ENCODE data around the gene PDE8A. TPM values are rescaled to one million over a fixed set of nuclear protein-coding genes. Genes with fewer than 3 reads are reported as not detected.

The PDE8A gene
- total and polyA plus RNA-seq, 2 experiments from 2014 or later = 5.6 to 7.5 TPM

DNA sequence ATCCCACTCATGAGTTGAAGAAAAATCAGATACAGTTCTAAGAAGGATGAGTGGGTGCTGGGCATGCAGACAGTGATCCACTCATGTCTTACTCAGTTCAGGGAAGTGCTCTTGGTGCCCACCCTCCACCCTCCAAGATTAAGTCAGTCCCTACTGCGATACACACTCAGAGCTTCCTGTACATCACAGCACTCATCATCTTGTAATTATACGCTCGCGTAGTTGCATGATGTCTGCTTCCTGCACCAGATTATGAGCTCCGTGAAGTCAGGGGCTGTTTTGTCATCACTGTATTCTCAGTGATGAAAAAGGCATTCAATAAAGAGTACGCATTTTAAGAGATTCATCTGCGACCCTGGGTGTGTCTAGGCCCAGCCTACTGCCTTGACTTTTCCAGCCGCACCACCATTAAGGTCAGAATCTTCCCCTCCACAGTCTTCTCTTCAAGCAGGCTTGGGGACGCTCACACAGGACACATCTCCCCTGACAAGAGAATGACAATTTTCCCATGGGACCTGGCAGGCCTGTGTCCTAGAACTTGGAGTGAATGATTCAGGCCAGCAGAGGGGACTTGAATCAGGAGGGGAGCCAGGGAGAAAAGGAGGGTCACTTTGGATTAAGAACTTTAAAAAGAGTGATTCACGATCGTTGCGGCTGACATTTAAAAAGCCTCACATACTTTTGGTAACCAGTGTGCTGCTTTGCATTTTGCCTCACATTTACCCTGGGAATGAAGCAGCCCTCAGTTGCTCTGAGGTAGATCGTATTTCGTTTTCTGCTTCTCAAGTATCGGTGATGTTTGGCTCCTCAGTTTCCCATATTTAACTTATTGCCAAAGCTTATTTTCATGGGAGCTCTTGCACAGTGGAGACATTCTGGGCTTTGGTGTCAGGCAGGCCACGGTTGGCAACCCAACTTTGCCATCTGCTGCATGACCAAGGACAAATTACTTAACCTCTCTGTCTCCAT is 7.9 kb upstream of the PDE8A start:
- ATAC-seq (no peak), DNase-seq (ENCODE audit: low spot score) (no peak)
- H3K9me2 ChIP-seq (ENCODE audit: insufficient read depth) = no peaks in the 10 kb centered on the region
- no peak overlapping the region for H3K27ac ChIP-seq (ENCODE audit: low read depth)
- Mint-ChIP-seq H3K9me3 (no peaks in the 10 kb centered on the region; the same call in 2 of the 3 replicates), H3K27me3 (ENCODE audit: insufficient read depth, low read depth, poor library complexity) (peaks cover 16% of the 10 kb centered on the region), H3K27ac (no peak overlapping the region), H3K4me3 (no peak overlapping the region), H3K4me1 (peaks cover 15% of the 10 kb centered on the region), H3K36me3 (ENCODE audit: low read depth) (peaks cover under 1% of the 10 kb centered on the region; the same call in 2 of the 3 replicates)
- no peaks in the 10 kb centered on the region for H3K4me1 ChIP-seq (ENCODE audit: insufficient read depth)
- H3K27me3 ChIP-seq (ENCODE audit: insufficient read depth) = peaks cover 19% of the 10 kb centered on the region
- no peaks in the 10 kb centered on the region for H3K36me3 ChIP-seq (ENCODE audit: insufficient read depth)
- no peaks in the 10 kb centered on the region for H3K79me2 ChIP-seq (replicated peaks; ENCODE audit: insufficient read depth)
- H3K4me3 ChIP-seq = no peak overlapping the region
- TF ChIP-seq JUNB (IDR thresholded peaks at IDR 0.05; ENCODE audit: unreplicated experiment) (no peak), EZH2 (IDR thresholded peaks at IDR 0.05; ENCODE audit: low read depth, unreplicated experiment) (no peak), ZNF114 (CRISPR knock-in tag; IDR thresholded peaks at IDR 0.05) (no peak), CTCF (conservative IDR thresholded peaks at IDR 0.05; ENCODE audit: low read depth in 2 of 2) (no peak), CREB1 (CRISPR knock-in tag; IDR thresholded peaks at IDR 0.05; ENCODE audit: low read depth) (no peak), NANOG (IDR thresholded peaks at IDR 0.05; ENCODE audit: borderline replicate concordance) (no peak), EZH2phosphoT487 (IDR thresholded peaks at IDR 0.05; ENCODE audit: unreplicated experiment) (no peak), POLR2AphosphoS5 (IDR thresholded peaks at IDR 0.05; ENCODE audit: low read depth) (no peak), ZNF331 (CRISPR knock-in tag; IDR thresholded peaks at IDR 0.05; ENCODE audit: low read depth) (no peak), STAT1 (IDR thresholded peaks at IDR 0.05; ENCODE audit: unreplicated experiment) (no peak), ETS1 (IDR thresholded peaks at IDR 0.05) (no peak)
- TF ChIP-seq, protein P1, sequence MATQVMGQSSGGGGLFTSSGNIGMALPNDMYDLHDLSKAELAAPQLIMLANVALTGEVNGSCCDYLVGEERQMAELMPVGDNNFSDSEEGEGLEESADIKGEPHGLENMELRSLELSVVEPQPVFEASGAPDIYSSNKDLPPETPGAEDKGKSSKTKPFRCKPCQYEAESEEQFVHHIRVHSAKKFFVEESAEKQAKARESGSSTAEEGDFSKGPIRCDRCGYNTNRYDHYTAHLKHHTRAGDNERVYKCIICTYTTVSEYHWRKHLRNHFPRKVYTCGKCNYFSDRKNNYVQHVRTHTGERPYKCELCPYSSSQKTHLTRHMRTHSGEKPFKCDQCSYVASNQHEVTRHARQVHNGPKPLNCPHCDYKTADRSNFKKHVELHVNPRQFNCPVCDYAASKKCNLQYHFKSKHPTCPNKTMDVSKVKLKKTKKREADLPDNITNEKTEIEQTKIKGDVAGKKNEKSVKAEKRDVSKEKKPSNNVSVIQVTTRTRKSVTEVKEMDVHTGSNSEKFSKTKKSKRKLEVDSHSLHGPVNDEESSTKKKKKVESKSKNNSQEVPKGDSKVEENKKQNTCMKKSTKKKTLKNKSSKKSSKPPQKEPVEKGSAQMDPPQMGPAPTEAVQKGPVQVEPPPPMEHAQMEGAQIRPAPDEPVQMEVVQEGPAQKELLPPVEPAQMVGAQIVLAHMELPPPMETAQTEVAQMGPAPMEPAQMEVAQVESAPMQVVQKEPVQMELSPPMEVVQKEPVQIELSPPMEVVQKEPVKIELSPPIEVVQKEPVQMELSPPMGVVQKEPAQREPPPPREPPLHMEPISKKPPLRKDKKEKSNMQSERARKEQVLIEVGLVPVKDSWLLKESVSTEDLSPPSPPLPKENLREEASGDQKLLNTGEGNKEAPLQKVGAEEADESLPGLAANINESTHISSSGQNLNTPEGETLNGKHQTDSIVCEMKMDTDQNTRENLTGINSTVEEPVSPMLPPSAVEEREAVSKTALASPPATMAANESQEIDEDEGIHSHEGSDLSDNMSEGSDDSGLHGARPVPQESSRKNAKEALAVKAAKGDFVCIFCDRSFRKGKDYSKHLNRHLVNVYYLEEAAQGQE (IDR thresholded peaks at IDR 0.05; ENCODE audit: unreplicated experiment) = no peak
- TF ChIP-seq, protein P2, sequence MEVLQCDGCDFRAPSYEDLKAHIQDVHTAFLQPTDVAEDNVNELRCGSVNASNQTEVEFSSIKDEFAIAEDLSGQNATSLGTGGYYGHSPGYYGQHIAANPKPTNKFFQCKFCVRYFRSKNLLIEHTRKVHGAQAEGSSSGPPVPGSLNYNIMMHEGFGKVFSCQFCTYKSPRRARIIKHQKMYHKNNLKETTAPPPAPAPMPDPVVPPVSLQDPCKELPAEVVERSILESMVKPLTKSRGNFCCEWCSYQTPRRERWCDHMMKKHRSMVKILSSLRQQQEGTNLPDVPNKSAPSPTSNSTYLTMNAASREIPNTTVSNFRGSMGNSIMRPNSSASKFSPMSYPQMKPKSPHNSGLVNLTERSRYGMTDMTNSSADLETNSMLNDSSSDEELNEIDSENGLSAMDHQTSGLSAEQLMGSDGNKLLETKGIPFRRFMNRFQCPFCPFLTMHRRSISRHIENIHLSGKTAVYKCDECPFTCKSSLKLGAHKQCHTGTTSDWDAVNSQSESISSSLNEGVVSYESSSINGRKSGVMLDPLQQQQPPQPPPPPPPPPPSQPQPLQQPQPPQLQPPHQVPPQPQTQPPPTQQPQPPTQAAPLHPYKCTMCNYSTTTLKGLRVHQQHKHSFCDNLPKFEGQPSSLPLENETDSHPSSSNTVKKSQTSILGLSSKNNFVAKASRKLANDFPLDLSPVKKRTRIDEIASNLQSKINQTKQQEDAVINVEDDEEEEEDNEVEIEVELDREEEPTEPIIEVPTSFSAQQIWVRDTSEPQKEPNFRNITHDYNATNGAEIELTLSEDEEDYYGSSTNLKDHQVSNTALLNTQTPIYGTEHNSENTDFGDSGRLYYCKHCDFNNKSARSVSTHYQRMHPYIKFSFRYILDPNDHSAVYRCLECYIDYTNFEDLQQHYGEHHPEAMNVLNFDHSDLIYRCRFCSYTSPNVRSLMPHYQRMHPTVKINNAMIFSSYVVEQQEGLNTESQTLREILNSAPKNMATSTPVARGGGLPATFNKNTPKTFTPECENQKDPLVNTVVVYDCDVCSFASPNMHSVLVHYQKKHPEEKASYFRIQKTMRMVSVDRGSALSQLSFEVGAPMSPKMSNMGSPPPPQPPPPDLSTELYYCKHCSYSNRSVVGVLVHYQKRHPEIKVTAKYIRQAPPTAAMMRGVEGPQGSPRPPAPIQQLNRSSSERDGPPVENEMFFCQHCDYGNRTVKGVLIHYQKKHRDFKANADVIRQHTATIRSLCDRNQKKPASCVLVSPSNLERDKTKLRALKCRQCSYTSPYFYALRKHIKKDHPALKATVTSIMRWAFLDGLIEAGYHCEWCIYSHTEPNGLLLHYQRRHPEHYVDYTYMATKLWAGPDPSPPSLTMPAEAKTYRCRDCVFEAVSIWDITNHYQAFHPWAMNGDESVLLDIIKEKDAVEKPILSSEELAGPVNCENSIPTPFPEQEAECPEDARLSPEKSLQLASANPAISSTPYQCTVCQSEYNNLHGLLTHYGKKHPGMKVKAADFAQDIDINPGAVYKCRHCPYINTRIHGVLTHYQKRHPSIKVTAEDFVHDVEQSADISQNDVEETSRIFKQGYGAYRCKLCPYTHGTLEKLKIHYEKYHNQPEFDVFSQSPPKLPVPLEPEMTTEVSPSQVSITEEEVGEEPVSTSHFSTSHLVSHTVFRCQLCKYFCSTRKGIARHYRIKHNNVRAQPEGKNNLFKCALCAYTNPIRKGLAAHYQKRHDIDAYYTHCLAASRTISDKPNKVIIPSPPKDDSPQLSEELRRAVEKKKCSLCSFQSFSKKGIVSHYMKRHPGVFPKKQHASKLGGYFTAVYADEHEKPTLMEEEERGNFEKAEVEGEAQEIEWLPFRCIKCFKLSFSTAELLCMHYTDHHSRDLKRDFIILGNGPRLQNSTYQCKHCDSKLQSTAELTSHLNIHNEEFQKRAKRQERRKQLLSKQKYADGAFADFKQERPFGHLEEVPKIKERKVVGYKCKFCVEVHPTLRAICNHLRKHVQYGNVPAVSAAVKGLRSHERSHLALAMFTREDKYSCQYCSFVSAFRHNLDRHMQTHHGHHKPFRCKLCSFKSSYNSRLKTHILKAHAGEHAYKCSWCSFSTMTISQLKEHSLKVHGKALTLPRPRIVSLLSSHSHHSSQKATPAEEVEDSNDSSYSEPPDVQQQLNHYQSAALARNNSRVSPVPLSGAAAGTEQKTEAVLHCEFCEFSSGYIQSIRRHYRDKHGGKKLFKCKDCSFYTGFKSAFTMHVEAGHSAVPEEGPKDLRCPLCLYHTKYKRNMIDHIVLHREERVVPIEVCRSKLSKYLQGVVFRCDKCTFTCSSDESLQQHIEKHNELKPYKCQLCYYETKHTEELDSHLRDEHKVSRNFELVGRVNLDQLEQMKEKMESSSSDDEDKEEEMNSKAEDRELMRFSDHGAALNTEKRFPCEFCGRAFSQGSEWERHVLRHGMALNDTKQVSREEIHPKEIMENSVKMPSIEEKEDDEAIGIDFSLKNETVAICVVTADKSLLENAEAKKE (CRISPR knock-in tag; IDR thresholded peaks at IDR 0.05) = no peak
- H2AFZ ChIP-seq = peak overlapping the region; percentile 88; the same call in 1 of the 2 replicates
- no peak overlapping the region for H3K4me2 ChIP-seq
- H3F3A ChIP-seq (replicated peaks; ENCODE audit: low read depth) = no peaks in the 10 kb centered on the region
- no peaks in the 10 kb centered on the region for H4K20me1 ChIP-seq (replicated peaks; ENCODE audit: insufficient read depth)
